Measurements from ENCODE around the gene CPD.

DNA sequence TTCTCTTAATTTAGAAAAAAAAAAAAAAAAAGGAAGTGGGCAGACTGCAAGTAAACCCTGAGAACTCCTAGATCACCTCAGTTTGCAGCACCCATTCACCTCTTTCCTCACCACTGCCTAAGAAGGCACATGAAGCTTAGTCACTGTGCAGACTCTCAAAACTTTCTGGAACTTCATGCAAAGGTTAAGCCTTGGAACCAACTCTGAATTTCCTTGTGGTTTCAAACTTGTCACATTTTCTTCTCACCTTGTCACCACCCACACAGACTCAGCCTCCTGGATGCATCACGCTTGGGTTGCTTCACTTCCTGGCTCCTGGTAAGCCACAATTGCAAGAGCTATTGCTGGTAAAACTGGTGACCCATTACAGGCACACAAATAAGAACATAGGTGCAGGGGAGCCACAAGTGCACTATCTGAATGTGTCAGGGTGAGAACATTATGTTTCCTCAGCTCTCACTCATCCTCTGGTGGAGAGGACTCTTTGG, 15.0 kb upstream of the CPD start:
- no peak for TF ChIP-seq CTCF (IDR thresholded peaks at IDR 0.05)
- TF ChIP-seq POLR2A (IDR thresholded peaks at IDR 0.05): no peak
